Left lung (tissue), 10 donors: ENCODE measurements around the gene LRP5. TPM values are rescaled to one million over a fixed set of nuclear protein-coding genes. Genes with fewer than 3 reads are reported as not detected.

ENCODE experiments used
- ATAC-seq: fragments of 200-7000 bp; cut with Tn5 transposase; one replicate; pipeline ENCODE4 v1.9.1; 2020; ENCODE audit warnings: moderate library complexity
- DNase-seq, 4 donors: peaks; one replicate each; pipeline ENCODE4 v3.0.0-alpha.2; 2013 to 2020
- H3K27ac ChIP-seq, 2 donors: fragments of 200-600 bp; sonication (generic) in 1 of 2; one replicate each; pipeline versions ENCODE4 v1.5.0 to v1.8.0; 2020 to 2021
- H3K27me3 ChIP-seq, 2 donors: fragments of 200-600 bp; sonication (generic) in 1 of 2; one replicate each; pipeline versions ENCODE4 v1.5.0 to v1.8.0; 2020 to 2021
- H3K36me3 ChIP-seq, 2 donors: fragments of 200-600 bp; sonication (generic) in 1 of 2; one replicate each; pipeline versions ENCODE4 v1.5.0 to v1.8.0; 2020 to 2021
- H3K4me1 ChIP-seq, 2 donors: fragments of 200-600 bp; one replicate each; pipeline ENCODE4 v1.8.0; 2021
- H3K4me3 ChIP-seq, 2 donors: fragments of 200-600 bp; sonication (generic) in 1 of 2; one replicate each; pipeline versions ENCODE4 v1.5.0 to v1.8.0; 2020 to 2021; ENCODE audit warnings: mild to moderate bottlenecking in 1 of 2
- H3K9me3 ChIP-seq, 2 donors: fragments of 200-600 bp; sonication (generic) in 1 of 2; one replicate each; pipeline versions ENCODE4 v1.5.0 to v1.8.0; 2020 to 2021
- CTCF ChIP-seq, 2 donors: fragments of 200-600 bp; sonication (generic) in 1 of 2; IDR thresholded peaks; one replicate each; pipeline versions ENCODE4 v1.5.0 to v1.8.0; 2021; ENCODE audit warnings: antibody characterized with exemption in 2 of 2
- intact Hi-C, 2 donors: fragments of 100-400 bp; cut with DNase I; formaldehyde crosslinking; loops; one replicate each; pipeline versions ENCODE4 v1.11.2 to v1.14.2; 2022
- polyA plus RNA-seq, 6 donors: library from polyadenylated mRNA; unstranded; fragments of 120-200 nt; gene quantifications; one replicate each; pipeline ENCODE4 v1.2.1, GENCODE V29; 2013; ENCODE audit not compliant: insufficient read length in 6 of 6
- total RNA-seq, 2 donors: library from RNA; stranded (reverse); fragmentation: NEBNext Ultra II Directional; extraction: Animal tissue kit (Norgen Biotek cat#: 25700); gene quantifications; one replicate each; pipeline ENCODE4 v1.2.1, GENCODE V29; 2021
- donor health status: DM: no; HTN: yes; CAD: no.
- donor health status: DM: no; HTN: no; CAD: no.

The LRP5 gene
- total and polyA plus RNA-seq, 8 donors = 48.9 to 71.9 (median 57.4) TPM

DNA sequence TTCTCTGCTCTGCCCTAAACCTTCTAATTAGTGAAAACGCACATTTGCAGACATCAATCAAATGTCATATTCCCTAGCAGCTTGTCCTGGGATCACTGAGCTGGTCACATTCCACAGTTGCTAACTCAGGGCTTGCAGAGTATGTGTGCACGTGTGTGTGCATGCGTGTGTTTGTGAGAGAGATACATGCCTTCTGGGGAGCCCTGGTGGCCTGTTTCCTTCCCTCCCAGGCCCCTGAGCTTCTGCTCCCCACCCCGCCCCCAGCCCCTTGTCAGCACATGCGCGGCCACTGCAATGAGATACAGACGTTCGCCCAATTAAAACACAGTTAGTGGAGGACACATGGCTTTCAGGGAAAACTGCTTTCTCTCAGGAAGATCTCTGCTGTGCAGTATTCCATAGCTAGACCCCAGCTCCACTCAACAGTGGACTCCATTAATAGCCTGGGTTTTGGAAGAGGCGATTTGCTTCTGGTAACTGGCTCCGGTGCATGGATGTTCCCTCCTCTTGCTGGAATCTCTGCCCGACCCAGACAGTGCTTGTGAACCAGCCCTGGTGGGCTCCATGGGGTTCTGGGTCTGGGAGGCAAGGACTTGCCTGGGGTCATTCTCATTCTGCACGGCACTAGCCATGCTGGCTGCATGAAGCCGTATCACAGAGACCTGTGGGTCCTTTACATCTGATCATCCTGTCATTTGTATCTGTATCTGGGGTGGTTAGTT, 17.7 kb downstream of the LRP5 start:
- no peak for TF ChIP-seq CTCF (IDR thresholded peaks at IDR 0.05)
- Histone ChIP-seq H3K9me3 (no peaks in the 10 kb centered on the region), H3K27ac (peak overlapping the region in 1 of 2 donors; percentile 39), H3K4me3 (no peak overlapping the region), H3K27me3 (no peaks in the 10 kb centered on the region), H3K4me1 (peaks cover 17 to 57% of the 10 kb centered on the region in 2 donors), H3K36me3 (no peaks in the 10 kb centered on the region)
- DNase-seq = peak in 1 of 4 donors; percentile 52
- no peak for ATAC-seq
- intact Hi-C loops = no loop called here

DNA sequence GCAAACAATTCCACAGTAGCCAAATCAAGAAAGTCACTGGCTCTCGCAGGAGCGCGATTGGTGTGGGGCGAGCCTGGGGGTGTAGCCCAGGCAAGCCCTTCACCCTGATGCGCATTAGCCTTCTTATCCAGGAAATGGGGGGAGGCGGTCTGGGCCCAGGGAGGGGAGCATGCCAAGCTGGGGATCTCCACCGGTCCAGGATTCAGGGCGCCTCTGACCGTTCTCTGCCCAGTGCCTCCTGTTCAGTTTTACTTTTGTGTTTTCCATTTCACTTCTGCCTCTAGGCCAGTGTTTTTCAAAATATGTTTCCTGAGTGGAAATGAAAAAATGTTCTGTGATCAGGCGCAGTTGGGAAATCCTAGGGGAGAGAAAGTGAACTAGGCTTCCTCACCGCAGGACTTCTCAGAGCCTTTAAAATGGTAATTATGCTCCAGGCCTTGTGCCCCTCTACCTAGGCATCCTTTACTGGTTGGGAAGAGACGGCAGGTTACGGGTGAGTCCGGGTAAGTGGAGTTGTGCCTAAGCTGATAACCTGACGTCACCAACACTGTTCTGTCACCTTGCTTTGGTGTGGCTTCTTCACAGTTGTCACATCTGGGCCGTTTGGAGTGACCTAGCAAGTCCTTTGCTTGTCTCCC, 18.4 kb downstream of the LRP5 start:
- intact Hi-C loops = no loop called here
- no peaks in the 10 kb centered on the region for H3K36me3 ChIP-seq
- peaks cover 17 to 57% of the 10 kb centered on the region in 2 donors for H3K4me1 ChIP-seq
- DNase-seq (no peak), ATAC-seq (no peak)
- no peaks in the 10 kb centered on the region for H3K27me3 ChIP-seq
- H3K27ac ChIP-seq = peak overlapping the region; percentile 39 to 57
- no peaks in the 10 kb centered on the region for H3K9me3 ChIP-seq
- no peak overlapping the region for H3K4me3 ChIP-seq
- TF ChIP-seq CTCF (IDR thresholded peaks at IDR 0.05) = no peak

DNA sequence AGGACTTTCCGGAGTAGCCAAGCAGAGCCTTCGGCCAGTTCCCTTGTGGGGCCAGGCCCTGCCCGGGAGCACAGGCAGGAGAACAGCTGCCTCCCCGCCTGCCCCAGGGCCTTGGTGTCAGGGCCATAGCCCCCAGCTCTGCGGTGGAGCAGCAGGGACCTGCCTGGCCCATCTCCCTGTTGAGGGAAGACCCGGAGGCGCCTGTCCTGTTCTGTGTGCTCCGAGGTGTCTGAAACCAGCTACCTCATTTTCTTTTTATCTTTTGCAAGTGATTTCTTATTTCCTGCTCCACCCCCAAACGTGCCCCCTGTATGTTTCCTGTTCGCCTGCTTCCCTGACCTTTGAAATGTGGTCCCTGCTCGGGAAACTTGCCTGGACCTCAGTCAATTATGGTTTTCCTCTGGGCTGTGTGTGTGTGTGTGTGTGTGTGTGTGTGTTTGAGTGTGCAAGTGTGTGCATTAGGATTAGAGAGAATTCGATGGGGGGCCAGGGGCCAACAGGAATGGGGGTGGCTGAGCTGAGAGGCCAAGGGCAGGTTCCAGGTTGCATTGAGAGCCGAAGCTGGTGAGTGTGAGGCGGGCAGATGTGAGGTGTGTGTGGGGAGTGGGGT, 19.1 kb downstream of the LRP5 start:
- peaks cover 17 to 59% of the 10 kb centered on the region in 2 donors for H3K4me1 ChIP-seq
- ATAC-seq (no peak), DNase-seq (no peak)
- intact Hi-C loops = no loop called here
- no peak overlapping the region for H3K4me3 ChIP-seq
- no peaks in the 10 kb centered on the region for H3K9me3 ChIP-seq
- no peaks in the 10 kb centered on the region for H3K27me3 ChIP-seq
- no peak for TF ChIP-seq CTCF (IDR thresholded peaks at IDR 0.05)
- no peaks in the 10 kb centered on the region for H3K36me3 ChIP-seq
- H3K27ac ChIP-seq = peak overlapping the region; percentile 39 to 57

GRCh38 chr11:68332186-68332585, 19.8 kb downstream of the LRP5 start:
- no peak overlapping the region for H3K4me3 ChIP-seq
- peaks cover 17 to 66% of the 10 kb centered on the region in 2 donors for H3K4me1 ChIP-seq
- TF ChIP-seq CTCF (IDR thresholded peaks at IDR 0.05) = no peak
- intact Hi-C loops = no loop called here
- no peak for DNase-seq
- no peaks in the 10 kb centered on the region for H3K27me3 ChIP-seq
- no peak overlapping the region for H3K27ac ChIP-seq
- no peaks in the 10 kb centered on the region for H3K9me3 ChIP-seq
- no peaks in the 10 kb centered on the region for H3K36me3 ChIP-seq
- ATAC-seq = no peak

DNA sequence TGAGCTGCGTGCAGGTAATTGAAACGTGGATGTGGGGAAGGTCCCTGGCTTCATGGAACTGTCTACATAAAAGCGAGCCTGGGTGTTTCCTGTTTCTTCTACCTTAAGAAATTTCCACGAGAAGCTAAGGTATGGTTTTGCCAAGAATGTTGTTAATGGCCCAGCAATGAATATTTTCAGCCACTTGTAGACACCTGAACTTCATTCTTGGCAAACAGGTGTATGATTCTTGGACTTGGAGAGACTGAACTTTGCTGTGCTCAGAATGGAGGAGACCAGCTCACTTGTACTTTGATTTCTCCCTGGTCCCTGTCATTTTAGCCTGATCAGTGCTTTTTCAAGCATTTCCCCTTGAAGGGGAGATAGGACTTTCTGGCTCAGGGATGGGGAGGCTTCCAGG, 20.8 kb downstream of the LRP5 start:
- Histone ChIP-seq H3K36me3 (no peaks in the 10 kb centered on the region), H3K4me1 (peaks cover 13 to 69% of the 10 kb centered on the region in 2 donors), H3K27me3 (no peaks in the 10 kb centered on the region), H3K9me3 (no peaks in the 10 kb centered on the region), H3K27ac (peak overlapping the region; percentile 3 to 41), H3K4me3 (no peak overlapping the region)
- no peak for TF ChIP-seq CTCF (IDR thresholded peaks at IDR 0.05)
- DNase-seq = no peak
- peak; percentile 81 for ATAC-seq
- intact Hi-C loops = no loop called here
